Activated B cell treated with CpG ODN at 0.5 μM for 24 hours (primary cell): ENCODE data around the gene ATXN2L. TPM values are rescaled to one million over a fixed set of nuclear protein-coding genes. Genes with fewer than 3 reads are reported as not detected.
"Not testable (repeated sequence)": the region's sequence is repeated elsewhere in the genome, so short reads cannot be mapped to it uniquely, and the experiment has no call there.

Experiments
- ATAC-seq: fragments of 200-7000 bp; cut with Tn5 transposase; one replicate; pipeline ENCODE4 v1.10.0; 2021; ENCODE audit warnings: low read depth, mild to moderate bottlenecking, moderate library complexity
- CTCF ChIA-PET: fragments of 350-600 bp; sonication (Branson Sonifier 250); formaldehyde crosslinking; loops from one replicate; lab custom pipeline; 2021; ENCODE audit warnings: antibody characterized with exemption; lab: Charles Lee
- POLR2A ChIA-PET: fragments of 350-600 bp; sonication (Branson Sonifier 250); formaldehyde crosslinking; loops from one replicate; lab custom pipeline; 2021; ENCODE audit warnings: antibody characterized with exemption; lab: Charles Lee
- DNase-seq: peaks from one replicate; pipeline ENCODE4 v3.0.0; 2022
- H3K27ac Mint-ChIP-seq: one replicate; pipeline ENCODE4 v1.8.0; 2020; ENCODE audit warnings: mixed read lengths
- H3K27me3 Mint-ChIP-seq: one replicate; pipeline ENCODE4 v1.8.0; 2021; ENCODE audit warnings: mixed read lengths
- H3K36me3 Mint-ChIP-seq: one replicate; pipeline ENCODE4 v1.8.0; 2021; ENCODE audit warnings: low read depth, mixed read lengths
- H3K4me1 Mint-ChIP-seq: one replicate; pipeline ENCODE4 v1.8.0; 2021; ENCODE audit warnings: mixed read lengths
- H3K4me3 Mint-ChIP-seq: one replicate; pipeline ENCODE4 v1.8.0; 2020; ENCODE audit warnings: mild to moderate bottlenecking, mixed read lengths
- H3K9me3 Mint-ChIP-seq: one replicate; pipeline ENCODE4 v1.8.0; 2020; ENCODE audit warnings: mixed read lengths
- intact Hi-C: fragments of 100-400 bp; cut with micrococcal nuclease; formaldehyde crosslinking; loops from one replicate; pipeline ENCODE4 v1.15.1; 2024
- total RNA-seq: library from RNA; stranded (reverse); gene quantifications from 2 replicates; pipeline ENCODE4 v1.2.3, GENCODE V29; 2022
- TF ChIP-seq, protein P1 (sequence below): fragments of 200-600 bp; IDR thresholded peaks from one replicate; pipeline ENCODE4 v1.8.0; 2022; ENCODE audit warnings: antibody characterized with exemption, mild to moderate bottlenecking

The ATXN2L gene
- total RNA-seq, 1 donor from 2014 or later: 335 TPM

- Mint-ChIP-seq H3K4me1 (peaks cover 14% of the 10 kb centered on the region), H3K36me3 (no peaks in the 10 kb centered on the region), H3K9me3 (no peaks in the 10 kb centered on the region), H3K27me3 (peaks cover 5% of the 10 kb centered on the region), H3K27ac (no peak overlapping the region), H3K4me3 (peak overlapping the region; percentile 51)
- ATAC-seq (no peak), DNase-seq (no peak)
- ChIA-PET CTCF (no interaction called here), POLR2A (interaction anchor here (0.5 to 2.8 kb wide), 3 partner anchors 17 to 1992 kb away, joined by 5 to 22 read pairs (median 20); partner anchors contain the start of gene SH2B1)
- TF ChIP-seq, protein P1, sequence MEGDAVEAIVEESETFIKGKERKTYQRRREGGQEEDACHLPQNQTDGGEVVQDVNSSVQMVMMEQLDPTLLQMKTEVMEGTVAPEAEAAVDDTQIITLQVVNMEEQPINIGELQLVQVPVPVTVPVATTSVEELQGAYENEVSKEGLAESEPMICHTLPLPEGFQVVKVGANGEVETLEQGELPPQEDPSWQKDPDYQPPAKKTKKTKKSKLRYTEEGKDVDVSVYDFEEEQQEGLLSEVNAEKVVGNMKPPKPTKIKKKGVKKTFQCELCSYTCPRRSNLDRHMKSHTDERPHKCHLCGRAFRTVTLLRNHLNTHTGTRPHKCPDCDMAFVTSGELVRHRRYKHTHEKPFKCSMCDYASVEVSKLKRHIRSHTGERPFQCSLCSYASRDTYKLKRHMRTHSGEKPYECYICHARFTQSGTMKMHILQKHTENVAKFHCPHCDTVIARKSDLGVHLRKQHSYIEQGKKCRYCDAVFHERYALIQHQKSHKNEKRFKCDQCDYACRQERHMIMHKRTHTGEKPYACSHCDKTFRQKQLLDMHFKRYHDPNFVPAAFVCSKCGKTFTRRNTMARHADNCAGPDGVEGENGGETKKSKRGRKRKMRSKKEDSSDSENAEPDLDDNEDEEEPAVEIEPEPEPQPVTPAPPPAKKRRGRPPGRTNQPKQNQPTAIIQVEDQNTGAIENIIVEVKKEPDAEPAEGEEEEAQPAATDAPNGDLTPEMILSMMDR: no peak
- intact Hi-C loops: no loop called here
These were observed 58.2 kb downstream of the ATXN2L start for GRCh38 chr16:28880955-28881354.

GRCh38 chr16:28881565-28881964 is 58.8 kb downstream of the ATXN2L start:
- H3K27ac Mint-ChIP-seq, POLR2A ChIA-PET, ATAC-seq, H3K27me3 Mint-ChIP-seq, H3K36me3 Mint-ChIP-seq, H3K9me3 Mint-ChIP-seq, DNase-seq, H3K4me3 Mint-ChIP-seq, intact Hi-C loops, CTCF ChIA-PET: not testable (repeated sequence)
- H3K4me1 Mint-ChIP-seq: peaks cover 14% of the 10 kb centered on the region

DNA sequence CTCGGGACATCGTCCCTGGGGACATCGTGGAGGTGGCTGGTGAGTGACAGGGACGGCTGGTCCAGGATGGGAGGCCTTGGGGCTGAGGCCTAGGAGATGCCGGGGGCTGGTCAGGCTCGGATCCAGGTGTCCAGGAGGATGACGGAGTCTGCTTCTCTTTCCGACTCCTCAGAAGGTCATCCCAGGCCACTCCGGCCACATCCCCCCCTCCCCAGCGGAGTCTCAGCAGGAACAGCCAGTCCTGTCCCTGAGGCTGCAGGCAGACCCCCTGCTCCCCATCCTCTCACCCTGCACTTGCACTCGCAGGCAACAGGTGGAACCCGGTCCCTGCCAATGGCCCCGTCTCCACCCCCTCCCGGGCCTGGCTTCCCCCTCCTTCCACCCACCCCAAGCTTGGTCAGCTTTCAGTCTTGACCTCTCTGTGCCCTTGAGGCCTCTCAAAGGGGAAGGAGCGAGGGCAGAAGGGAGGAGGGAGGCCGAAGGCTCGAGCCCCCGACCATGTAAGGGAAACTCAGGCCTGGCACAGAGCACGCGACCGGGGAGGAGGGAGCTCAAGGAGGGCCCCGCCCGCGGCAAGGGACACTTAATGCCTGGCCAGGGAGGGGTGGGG is 59.9 kb downstream of the ATXN2L start:
- intact Hi-C loops: no loop called here
- H3K4me3 Mint-ChIP-seq: no peak overlapping the region
- ChIA-PET POLR2A (no interaction called here), CTCF (no interaction called here)
- H3K36me3 Mint-ChIP-seq: no peaks in the 10 kb centered on the region
- TF ChIP-seq, protein P1: no peak
- DNase-seq (no peak), ATAC-seq (no peak)
- no peak overlapping the region for H3K27ac Mint-ChIP-seq
- peaks cover 14% of the 10 kb centered on the region for H3K4me1 Mint-ChIP-seq
- no peaks in the 10 kb centered on the region for H3K9me3 Mint-ChIP-seq
- H3K27me3 Mint-ChIP-seq: peaks cover 5% of the 10 kb centered on the region

GRCh38 chr16:28883221-28883996 is 60.6 kb downstream of the ATXN2L start:
- Mint-ChIP-seq H3K27ac (no peak overlapping the region), H3K4me3 (no peak overlapping the region), H3K27me3 (peaks cover 5% of the 10 kb centered on the region), H3K9me3 (no peaks in the 10 kb centered on the region), H3K36me3 (no peaks in the 10 kb centered on the region), H3K4me1 (peaks cover 13% of the 10 kb centered on the region)
- ChIA-PET POLR2A (no interaction called here), CTCF (no interaction called here)
- intact Hi-C loops: no loop called here
- TF ChIP-seq, protein P1: no peak
- DNase-seq (no peak), ATAC-seq (no peak)

- Mint-ChIP-seq H3K9me3 (no peaks in the 10 kb centered on the region), H3K27me3 (peaks cover 5% of the 10 kb centered on the region), H3K4me1 (peaks cover 11% of the 10 kb centered on the region), H3K36me3 (no peaks in the 10 kb centered on the region), H3K27ac (no peak overlapping the region), H3K4me3 (no peak overlapping the region)
- CTCF ChIA-PET: no interaction called here
- DNase-seq: no peak
- ATAC-seq: no peak
- POLR2A ChIA-PET: no interaction called here
- intact Hi-C loops: no loop called here
- TF ChIP-seq, protein P1: no peak
These were observed 61.2 kb downstream of the ATXN2L start for GRCh38 chr16:28884045-28884444.

Other genes starting within 250 kb of the ATXN2L start
- gene SULT1A2, start 225.9 kb upstream of the ATXN2L start, total RNA-seq: 0.24 TPM in 1 of 2 replicates, not detected in the other
- 2.1 and 3.3 TPM in 2 replicates for gene SULT1A1, start 213.0 kb upstream of the ATXN2L start, total RNA-seq
- gene NPIPB8, start 184.9 kb upstream of the ATXN2L start, total RNA-seq: 0.11 TPM in 1 of 2 replicates, not detected in the other
- 673 and 689 TPM in 2 replicates for gene EIF3C, start 111.5 kb upstream of the ATXN2L start, total RNA-seq
- 4.6 and 5.7 TPM in 2 replicates for gene NPIPB9, start 71.2 kb upstream of the ATXN2L start, total RNA-seq
- gene TUFM, start 23.3 kb downstream of the ATXN2L start, total RNA-seq: 189 and 206 TPM in 2 replicates
- 65.5 and 77.1 TPM in 2 replicates for gene SH2B1, start 40.8 kb downstream of the ATXN2L start, total RNA-seq
- gene ATP2A1, start 55.5 kb downstream of the ATXN2L start, total RNA-seq: 0.71 and 1.0 TPM in 2 replicates
- gene RABEP2, start 102.2 kb downstream of the ATXN2L start, total RNA-seq: 93.5 and 110 TPM in 2 replicates
- 295 and 316 TPM in 2 replicates for gene CD19, start 109.0 kb downstream of the ATXN2L start, total RNA-seq
- 62.9 and 85.7 TPM in 2 replicates for gene NFATC2IP, start 127.9 kb downstream of the ATXN2L start, total RNA-seq
- 26.6 and 29.2 TPM in 2 replicates for gene SPNS1, start 151.8 kb downstream of the ATXN2L start, total RNA-seq
- 3.8 and 6.2 TPM in 2 replicates for gene LAT, start 162.1 kb downstream of the ATXN2L start, total RNA-seq